NCI-H1930 (cell line): ENCODE measurements around the gene TMEM244.
"Not testable (repeated sequence)": the region's sequence is repeated elsewhere in the genome, so short reads cannot be mapped to it uniquely, and the experiment has no call there.

Experiments used
- DNase-seq, 2 experiments: peaks; one replicate each; lab custom pipeline; 2025; lab: John Stamatoyannopoulos, UW

Gene TMEM244, protein sequence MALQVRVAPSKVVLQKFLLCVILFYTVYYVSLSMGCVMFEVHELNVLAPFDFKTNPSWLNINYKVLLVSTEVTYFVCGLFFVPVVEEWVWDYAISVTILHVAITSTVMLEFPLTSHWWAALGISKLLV

DNA sequence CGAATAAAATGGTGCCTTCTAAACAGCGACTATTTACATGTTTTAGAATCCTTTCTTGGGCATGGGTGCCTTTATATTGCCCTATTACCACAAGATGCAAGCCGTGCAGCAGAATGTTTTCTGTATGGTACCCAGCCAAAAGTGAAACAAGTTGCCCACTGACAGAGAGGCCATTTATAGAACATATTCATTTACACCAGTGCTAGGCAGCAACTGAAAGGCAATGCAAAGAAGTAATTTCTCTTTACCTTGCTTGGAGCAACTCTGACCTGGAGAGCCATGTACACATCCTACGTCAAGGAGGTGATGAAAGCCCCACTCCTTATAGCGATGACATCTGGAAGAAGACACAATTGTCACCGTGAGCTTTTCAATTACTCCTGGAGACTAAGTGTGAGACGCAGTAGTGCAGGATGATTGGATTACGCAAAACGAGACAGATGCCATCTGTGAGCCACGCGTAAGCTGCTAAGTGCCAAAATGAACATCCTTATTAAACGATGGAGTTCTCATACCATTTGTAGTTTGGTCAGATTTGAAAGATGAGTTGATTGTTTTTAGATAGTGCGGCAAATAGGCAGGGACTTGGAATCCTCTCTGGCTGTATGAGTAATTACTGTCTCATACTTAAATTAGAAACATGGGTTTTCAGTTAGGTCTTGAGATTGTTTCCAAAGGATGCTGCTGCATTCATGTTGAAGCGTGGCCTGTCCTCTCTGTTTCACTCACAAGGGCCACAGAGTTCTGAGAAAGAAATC, at the start of gene TMEM244:
TMEM244 (minus strand) TSS at position 408 of the 758 bp plus-strand sequence; CDS start at position 281, 127 bp downstream.
- no peak for DNase-seq

DNA sequence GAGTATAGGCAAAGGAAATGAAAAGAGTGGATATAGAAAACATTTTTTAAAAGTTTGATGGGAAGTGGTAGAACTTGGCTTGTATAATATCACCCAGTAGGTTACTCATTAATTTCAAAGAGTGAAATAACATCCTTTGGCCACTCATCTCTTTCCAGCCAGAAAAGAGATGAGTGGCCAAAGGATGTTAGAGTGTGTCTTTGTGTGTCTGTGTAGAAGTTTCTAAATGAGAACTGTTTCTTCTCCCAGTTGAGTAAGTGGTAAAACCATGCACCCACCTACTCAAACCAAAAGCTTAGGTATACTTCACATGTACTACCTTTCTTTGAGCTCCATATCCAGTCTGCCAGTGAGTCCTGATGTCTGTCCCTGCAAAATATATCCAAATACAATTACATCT, 47.7 kb upstream of the TMEM244 start:
- no peak for DNase-seq

DNA sequence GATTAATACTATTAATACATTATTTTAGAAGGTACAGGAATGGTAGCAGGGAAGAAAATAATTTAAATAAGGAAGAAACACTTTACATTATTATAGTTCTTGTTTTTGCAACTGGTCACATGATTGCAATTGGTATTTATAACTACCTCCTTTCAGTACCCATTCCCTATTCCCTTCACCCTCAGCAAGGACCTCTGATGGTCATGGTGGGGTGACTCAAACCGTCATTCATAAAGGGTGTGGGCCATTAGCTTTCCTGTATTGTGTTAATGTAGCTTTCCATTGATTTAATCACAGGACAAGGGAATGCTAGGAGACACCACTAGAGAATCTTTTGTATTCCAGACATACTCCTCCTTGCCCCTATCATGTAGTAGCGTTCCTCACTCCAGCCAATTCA, 47.2 kb upstream of the TMEM244 start:
- DNase-seq = no peak

DNA sequence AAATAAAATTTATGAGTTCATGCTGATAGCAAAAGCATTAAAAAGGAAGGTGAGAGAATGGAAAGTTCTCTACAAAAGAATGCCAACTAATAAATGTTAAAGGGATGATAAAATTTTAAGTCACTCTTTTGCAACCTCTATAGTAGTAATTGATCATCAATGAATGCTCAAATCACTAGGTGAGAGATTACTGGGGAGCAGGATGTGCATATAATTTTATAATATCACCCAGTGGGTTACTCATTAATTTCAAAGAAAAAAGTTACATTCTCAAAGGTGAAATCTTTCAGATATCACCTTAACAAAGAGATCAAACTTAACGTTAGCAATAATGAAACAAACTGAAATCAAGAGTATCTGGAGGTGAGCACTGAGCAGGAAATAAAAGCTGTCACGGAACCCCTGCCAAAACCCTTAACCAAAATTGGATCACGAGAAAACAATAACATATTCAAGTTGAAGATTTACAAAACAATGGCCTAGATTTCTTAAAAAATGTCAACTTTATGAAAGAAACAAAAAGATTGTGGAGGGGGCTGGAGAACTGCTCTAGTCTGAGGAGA, 45.5 kb upstream of the TMEM244 start:
- DNase-seq = no peak

DNA sequence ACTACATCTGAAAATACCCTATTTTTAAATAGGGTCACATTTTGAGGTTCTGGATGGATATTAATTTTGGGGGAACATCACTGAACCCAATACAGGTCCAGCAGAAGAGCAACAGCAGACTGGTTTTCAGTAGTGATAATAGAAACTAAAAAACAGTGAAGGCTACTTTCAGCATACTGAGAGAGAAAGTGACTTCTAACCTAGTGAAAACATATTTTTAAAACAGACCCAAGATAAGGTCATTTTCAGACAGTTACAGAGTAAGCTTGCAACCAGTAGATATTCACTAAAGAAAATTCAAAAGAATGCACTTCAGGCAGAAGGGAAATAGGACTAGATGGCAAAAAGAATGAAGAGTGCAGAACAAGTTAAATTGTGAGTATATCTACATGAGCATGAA, 42.0 kb upstream of the TMEM244 start:
- DNase-seq = no peak

DNA sequence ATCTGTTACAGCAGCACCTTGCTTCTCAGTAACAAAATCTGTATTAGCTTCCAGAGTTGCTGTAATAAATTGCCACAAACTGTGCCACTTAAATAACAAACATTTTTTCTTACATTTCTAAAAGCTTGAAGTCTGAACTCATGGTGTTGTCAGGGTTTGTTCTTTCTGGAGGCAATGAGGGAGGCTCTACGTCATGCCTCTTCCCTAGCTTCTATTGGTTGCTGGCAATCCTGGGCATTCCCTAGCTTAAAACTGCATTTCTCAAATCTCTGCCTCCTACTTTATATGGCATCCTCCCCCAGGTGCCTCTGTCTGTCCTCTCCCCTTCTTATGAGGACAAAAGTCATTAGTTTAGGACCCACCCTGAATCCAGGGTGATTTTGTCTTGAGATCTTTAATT, 41.6 kb upstream of the TMEM244 start:
- DNase-seq = no peak

DNA sequence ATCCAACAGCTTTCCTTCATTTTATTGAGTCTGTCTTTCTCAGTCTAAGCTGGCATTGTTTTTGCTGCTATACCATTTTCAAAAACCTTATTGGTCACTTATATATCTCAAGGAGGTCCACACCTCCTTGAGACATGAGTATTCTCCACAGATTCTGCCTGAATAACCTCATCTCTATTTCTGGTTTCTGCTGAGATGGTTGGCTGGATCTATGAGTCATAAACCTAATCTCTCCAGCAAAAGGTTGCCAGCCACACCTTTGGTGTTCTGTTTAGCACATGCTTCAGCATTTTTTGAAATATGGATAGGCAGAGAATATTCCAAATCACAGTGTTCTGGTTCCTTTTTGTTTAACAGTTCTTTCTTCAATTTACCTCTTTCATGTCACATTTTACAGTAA, 40.8 kb upstream of the TMEM244 start:
- no peak for DNase-seq

DNA sequence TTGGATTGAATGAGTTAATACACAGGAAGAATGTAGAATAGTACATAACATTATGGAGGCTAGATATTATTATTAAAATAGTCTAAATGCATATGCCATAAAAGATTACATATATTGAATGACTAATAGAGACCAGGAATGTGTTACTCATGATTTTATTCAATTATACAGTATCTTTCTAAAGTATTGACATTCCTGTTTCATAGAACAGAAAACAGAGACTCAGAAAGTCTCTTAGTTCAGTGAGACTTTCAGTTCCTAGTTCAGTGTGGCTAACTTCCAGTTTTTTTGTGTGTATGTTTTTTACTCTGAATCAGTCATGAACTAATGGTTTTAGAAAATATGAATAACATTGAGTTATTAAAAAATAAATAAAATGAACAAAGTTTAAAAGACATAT, 34.6 kb upstream of the TMEM244 start:
- no peak for DNase-seq

DNA sequence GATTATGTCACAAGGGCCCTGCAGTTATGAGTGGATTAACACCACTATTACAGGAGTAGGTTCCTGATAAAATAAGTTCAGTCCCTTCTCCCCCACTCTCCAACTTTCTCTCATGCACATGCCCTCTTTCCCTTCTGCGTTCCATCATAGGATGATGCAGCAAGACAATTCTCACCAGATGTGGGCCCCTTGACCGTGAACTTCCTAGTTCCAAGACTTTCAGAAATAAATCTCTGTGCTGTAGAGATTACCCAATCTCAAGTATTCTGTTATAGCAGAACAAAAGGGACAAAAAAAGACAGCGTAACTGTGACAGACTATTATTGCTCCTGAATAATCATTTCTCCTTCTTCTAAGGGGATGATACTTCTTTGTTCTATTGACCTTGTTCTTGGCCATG, 33.8 kb upstream of the TMEM244 start:
- no peak for DNase-seq

DNA sequence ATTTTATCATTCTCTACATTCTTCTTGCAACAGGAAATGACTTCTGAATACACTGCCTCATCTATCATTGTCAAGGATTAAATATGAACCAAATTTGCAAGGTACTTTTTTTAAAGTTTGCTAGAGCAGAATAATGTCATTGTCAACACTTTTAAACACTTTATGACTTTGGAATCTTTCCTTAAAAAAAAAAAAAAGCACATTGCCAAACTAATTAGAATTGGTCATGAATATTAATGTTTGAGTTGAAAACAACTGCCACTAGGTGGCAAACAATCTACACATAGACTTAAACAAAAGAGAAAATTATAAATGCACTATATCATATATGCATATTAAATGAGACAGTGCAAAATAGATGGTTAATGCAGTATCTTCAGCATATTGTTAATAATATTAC, 32.5 kb upstream of the TMEM244 start:
- DNase-seq = no peak

DNA sequence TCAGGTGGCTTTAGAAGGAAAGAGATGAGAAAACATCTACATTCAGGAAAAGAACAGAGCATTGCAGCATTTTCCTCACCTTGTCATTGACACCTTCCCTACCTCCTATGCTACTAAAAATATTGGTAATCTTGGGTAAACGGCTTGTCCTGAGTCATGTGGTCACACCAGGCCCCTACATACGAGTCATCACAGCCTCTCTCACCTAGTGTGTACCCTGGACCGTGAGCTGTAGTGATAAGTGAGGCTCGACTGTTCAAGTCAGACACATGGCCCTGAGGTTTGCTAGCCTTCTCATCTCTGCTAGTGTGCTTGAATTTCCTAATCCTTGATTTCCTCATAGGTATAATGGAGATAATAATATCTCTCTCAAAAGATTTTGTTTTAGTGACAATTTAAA, 29.6 kb upstream of the TMEM244 start:
- no peak for DNase-seq

DNA sequence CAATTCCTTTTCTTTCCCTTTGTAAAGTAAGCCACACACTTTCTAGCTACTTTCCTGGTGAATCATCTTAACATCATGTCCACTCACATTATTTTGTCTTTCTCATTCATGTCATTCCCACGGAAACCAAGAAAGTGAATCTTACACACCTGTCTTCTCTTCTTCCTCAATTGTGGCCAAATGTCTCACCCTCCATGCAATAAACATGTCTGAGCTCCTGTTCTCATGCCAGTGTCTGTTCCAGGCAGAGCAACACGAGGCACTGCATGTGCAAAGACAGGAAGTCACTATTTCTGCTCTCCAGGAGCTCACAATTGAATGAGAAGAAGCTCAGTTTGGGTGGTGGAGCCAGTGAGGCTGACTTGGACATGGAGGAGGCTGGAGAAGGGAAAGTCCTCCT, 29.0 kb upstream of the TMEM244 start:
- no peak for DNase-seq

DNA sequence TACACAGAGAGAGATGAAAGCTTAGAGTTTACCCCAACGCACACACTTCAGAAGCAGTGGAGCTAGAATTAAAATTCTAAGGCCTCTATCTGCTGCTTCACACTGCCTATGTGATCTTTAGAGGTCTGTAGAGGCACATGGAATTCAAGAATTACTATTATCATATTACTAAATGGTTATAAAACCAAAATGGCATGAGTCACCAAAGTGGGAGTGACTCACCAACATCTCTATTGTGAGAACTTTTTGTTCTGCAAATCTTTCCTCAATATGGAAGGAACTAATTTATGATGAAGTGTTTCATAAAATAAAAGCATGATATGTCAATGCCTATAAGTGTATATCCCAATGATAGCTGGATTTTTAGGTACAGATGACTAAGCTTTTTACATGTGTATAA, 28.5 kb upstream of the TMEM244 start:
- no peak for DNase-seq

DNA sequence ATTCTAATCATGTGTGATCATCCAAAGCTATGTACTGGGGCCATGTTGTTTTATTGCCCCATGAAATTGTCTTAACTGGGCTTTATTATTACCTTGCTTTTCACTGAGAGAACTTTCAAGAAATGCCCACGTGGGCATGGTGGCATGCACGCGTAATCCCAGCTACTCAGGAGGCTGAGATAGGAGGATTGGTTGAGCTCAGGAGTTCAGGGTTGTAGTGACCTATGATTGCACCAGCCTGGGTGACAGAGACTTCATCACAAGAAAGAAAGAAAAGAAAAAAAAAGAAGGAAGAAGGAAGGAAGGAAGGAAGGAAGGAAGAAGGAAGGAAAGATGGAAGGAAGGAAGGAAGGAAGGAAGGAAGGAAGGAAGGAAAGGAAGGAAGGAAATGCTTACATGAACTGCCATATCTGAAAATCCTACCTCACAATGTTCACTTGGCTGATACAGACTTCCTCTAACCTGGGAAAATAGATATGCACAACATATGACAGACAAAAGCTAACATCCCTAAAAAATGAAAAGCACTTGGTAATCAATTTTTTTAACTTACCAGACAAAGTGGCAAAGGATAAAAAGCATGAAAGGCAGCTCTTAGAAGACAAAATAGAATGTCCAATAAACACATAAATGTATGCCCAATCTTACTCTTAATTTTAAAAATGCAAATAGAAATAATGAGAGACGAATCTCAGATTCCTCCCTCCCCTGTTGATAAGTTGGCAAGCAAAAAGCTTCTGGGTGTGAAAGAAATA, 25.5 kb upstream of the TMEM244 start:
- no peak for DNase-seq

DNA sequence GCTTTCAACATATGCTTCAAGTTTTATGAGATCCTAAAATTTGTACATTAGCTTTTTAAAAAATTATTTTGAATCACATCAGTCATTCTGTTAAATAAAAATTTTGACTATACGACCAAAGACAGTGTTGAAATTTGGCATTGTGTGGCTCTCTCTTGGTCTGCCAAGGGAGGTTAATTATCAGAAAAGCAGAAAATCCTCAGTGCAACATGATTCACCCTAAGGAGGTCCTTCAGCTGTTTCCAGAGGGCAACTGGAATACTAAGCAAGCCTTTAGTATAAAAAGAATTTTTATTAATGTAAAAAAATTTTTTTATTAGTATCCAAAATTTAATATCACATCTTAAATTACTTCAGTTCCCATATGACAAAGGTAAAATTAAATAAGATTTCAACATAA, 23.1 kb upstream of the TMEM244 start:
- DNase-seq = no peak

DNA sequence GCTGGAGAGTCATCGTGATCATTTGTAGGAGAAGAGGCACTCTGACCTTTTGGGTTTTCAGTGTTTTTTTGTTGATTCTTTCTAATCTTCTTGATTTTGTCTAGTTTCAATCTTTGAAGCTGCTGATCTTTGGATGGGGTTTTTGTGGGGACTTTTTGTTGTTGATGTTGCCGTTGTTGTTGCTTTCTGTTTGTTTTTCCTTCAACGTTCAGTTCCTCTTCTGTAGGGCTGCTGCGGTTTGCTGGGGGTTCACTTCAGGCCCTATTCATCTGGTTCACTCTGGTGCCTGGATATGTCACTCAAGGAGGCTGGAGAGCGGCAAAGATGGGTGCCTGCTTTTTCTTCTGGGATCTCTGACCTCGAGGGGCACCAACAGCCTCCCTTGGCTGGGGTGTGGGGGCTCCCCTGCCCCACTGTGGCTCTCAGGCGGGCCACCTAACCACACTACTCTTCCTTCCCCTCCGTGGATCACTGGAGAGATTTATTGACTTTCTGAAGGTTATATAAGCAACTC, 21.5 kb upstream of the TMEM244 start:
- DNase-seq = no peak

DNA sequence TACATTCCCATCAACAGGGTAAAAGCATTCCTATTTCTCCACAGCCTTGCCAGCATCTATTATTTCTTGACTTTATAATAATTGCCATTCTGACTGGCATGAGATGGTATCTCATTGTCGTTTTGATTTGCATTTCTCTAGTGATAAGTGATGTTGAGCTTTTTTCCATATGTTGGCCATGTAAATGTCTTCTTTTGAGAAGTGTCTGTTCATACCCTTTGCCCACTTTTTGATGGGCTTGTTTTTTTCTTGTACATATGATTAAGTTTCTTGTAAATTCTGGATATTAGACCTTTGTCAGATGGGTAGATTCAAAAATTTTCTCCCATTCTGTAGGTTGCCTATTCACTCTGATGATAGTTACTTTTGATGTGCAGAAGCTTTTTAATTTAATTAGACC, 16.8 kb upstream of the TMEM244 start:
- DNase-seq = not testable (repeated sequence)

DNA sequence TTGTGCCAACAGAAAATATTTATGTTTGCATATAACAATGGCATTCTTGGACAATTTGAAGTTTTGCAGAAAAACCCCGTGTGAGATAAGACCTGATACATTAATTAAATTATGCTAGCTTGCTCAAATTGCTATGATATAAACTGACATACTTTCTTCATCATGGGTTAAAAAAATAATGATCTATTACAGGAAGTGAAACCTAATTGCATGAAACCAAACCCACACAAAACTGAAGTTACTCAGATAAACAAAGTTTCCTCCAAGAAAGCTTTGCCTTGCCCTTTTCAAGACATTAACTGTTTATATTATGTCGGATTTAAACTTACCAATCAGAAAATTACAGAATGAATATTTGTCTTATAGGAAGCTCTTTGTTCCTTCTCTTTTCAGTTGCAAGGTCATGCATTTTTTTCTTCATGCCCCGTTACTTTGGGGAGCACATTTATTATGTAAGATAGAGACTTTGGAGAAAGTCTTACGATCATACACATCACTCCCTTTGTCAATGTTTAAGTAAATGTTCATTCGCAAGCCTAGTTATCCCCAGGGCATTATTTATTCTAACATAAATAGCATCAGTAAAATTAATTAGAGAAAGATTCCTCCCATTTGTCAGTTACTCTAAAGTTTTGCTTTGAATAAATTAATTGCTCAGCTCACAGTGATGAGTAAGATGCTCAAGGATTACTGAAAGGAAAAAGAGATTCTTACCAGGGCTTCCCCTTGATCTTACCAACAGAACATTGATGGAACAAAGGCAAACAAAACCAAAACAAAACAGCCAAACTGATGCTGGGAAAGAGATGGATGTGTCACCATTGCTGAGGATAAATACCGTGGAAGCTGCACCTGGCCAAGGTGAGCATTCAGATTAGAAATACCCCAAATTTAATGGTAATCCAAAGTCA, 14.8 kb upstream of the TMEM244 start:
- DNase-seq = no peak

DNA sequence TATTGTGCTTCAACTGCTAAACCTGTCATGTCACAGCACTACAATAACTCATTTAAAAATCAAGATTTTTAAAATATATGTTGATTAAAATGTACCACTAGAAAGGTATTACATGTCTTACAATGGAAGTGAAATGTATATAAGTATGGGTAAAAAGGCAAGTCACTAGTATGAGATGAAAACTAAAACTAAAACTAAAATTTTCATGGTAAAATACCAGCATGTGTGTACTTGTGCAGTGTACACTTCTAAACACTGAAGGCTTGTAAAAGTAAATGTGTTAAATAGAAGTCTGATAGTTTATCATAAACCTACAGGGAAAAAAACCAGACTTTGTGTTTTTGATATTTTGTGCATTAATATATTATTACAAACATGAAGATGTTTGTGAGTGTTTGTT, 13.7 kb upstream of the TMEM244 start:
- DNase-seq = no peak

DNA sequence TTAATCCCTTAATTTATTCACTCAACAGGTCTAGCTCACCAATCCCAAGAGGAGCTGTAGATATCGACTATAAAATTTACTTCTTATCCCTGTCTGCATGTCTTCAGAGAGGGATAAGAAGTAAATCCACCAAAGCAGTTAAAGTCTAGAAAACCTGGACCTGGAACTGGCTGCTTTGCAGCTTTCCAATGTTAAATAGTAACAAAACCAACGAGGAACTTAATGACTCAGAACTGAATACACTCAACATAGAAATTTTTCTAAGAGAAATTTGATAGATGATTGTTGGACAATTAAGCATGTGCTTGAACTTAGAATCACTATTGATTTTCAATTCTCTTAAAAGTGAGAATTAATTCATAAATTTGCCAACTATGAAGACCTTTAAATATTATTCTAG, 11.5 kb upstream of the TMEM244 start:
- DNase-seq = no peak

DNA sequence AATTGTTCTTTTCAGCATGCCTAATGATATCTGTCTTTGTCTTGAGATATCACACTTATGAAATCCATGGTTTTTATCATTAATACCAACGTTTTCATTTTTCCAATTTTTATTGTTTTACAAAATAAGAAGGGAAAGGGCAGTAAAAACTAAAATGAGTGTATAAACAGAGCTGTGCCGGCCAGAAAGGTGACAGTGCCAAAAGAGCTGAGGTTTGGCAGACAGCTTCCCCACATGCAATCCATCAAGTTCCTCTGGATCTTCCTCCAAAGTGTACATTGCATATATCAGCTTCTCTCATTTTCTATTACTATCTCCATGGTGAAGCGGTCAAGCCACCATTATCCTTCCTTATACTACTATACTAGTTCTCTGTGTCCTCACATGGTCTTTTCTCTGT, 10.1 kb upstream of the TMEM244 start:
- DNase-seq = no peak

DNA sequence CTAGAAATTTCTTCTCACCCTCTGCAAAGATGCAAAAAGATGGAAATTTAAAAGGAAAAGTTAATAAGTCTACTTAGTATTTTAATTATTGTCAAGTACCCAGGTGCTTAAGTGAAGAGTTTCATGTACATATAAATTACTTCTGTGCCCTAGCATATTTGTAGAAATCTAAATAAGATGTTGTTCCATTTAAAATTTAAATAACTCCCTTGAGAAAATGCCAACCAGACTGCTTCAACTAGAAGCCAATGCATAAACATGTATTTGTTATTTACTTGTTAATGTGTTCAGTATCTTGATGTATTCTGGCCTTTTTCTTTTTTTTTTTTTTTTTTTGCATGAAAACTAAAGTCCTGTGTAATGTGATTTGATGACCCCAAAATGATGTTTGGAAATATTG, 6.3 kb upstream of the TMEM244 start:
- DNase-seq = no peak
